ENCODE data around the gene PPP1R27.

PPP1R27 gene

DNA sequence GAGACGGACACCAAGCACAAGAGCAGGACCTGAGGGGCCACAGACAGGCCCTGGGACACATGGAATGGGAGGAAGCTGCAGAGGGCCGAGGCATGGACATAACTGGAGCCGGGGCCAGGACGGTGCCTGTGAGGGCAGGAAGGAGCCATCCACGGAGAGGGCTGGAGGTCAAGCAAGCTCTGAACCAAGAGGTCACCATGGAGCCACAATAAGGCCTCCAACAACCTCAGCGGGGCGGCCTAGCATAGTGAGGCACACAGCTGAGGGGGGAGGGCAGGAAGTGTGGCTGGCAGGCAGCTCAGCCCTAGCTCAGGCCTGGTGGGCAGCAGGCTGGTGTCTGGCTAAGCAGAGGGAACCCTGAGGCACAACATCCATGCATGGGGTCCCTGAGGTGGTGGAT, 6.2 kb downstream of the PPP1R27 start:
- no peak for TF ChIP-seq CTCF (IDR thresholded peaks at IDR 0.05; ENCODE audit: low read depth, low read length, missing control alignments)
- in situ Hi-C loops (cut with HindIII; ENCODE audit: low sequenced_read_pairs) = no loop called here
- H3K4me3 ChIP-seq (ENCODE audit: low read depth, low read length) = no peak overlapping the region
- no peak for DNase-seq (ENCODE audit: low read depth)

- DNase-seq (ENCODE audit: low read depth) = no peak
- no peak overlapping the region for H3K4me3 ChIP-seq (ENCODE audit: low read depth, low read length)
- TF ChIP-seq CTCF (IDR thresholded peaks at IDR 0.05; ENCODE audit: low read depth, low read length, missing control alignments) = no peak
- in situ Hi-C loops (cut with HindIII; ENCODE audit: low sequenced_read_pairs) = no loop called here
Measured at GRCh38 chr17:81825841-81826466, 8.9 kb downstream of the PPP1R27 start.

DNA sequence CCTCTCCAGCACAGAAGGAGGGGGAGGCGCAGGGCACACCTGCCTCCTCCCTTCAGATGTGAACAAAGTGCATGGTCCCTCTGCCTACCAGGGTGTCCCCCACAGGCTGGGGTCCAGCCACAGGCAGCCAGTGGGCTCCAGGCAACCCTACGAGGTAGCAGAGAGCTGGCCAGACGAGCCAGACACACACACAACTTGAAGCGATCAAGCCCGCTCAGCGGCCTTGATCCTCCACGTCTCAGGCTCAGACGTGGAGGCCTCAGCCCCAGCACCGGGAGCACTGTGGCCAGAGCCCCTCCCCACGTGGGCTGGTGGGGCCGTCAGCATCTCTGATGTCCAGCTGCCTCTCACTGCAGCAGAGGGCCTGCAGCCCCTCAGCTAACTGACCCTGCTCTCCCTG, 10.3 kb downstream of the PPP1R27 start:
- H3K4me3 ChIP-seq (ENCODE audit: low read depth, low read length) = no peak overlapping the region
- TF ChIP-seq CTCF (IDR thresholded peaks at IDR 0.05; ENCODE audit: low read depth, low read length, missing control alignments) = no peak
- DNase-seq (ENCODE audit: low read depth) = no peak
- in situ Hi-C loops (cut with HindIII; ENCODE audit: low sequenced_read_pairs) = no loop called here

DNA sequence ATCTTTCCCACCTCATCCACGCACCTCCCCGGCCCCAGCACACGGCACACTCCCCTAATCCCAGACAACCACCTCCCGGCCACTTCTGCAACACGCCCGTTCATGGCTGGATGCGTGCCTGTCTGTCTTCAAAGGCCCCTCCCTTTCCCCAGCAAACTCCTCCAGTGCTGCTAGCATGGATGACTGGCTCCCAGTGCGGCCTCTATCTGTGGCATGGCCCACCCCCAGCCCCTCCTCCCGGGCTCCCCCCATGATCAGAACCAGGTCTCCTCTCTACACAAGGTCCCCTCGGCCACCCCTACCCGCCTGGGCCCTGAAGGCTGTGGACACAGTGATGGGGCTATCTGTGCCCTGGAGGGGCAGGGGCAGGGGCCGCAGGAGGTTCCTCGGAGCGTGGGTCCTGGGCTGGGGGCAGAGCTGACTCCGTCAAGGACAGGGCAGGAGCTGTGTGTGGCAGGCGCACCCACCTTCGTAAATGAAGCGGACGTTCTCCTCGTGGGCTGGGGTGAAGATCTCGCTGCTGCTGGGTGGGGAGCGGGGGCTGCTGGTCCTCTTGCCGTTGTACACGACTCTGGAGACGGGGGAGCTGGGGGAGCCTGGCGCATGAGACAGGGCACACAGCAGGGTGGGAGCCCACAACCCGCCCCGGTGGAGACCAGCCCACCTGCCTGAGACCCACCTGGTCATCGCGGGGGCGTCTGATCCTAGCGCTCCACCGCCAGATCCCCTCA, 10.9 kb downstream of the PPP1R27 start:
- TF ChIP-seq CTCF (IDR thresholded peaks at IDR 0.05; ENCODE audit: low read depth, low read length, missing control alignments) = no peak
- in situ Hi-C loops (cut with HindIII; ENCODE audit: low sequenced_read_pairs) = no loop called here
- H3K4me3 ChIP-seq (ENCODE audit: low read depth, low read length) = no peak overlapping the region
- DNase-seq (ENCODE audit: low read depth) = no peak

GRCh38 chr17:81822996-81823819, 11.6 kb downstream of the PPP1R27 start:
- no peak for DNase-seq (ENCODE audit: low read depth)
- in situ Hi-C loops (cut with HindIII; ENCODE audit: low sequenced_read_pairs) = no loop called here
- H3K4me3 ChIP-seq (ENCODE audit: low read depth, low read length) = no peak overlapping the region
- no peak for TF ChIP-seq CTCF (IDR thresholded peaks at IDR 0.05; ENCODE audit: low read depth, low read length, missing control alignments)

- in situ Hi-C loops (cut with HindIII; ENCODE audit: low sequenced_read_pairs) = no loop called here
- no peak for TF ChIP-seq CTCF (IDR thresholded peaks at IDR 0.05; ENCODE audit: low read depth, low read length, missing control alignments)
- DNase-seq (ENCODE audit: low read depth) = no peak
- H3K4me3 ChIP-seq (ENCODE audit: low read depth, low read length) = no peak overlapping the region
Measured at GRCh38 chr17:81822312-81822637, 12.6 kb downstream of the PPP1R27 start.
